Sigmoid colon (tissue), 4 donors: ENCODE measurements around the gene TNRC18.
"Not testable (repeated sequence)": the region's sequence is repeated elsewhere in the genome, so short reads cannot be mapped to it uniquely, and the experiment has no call there.

Experiments
- EP300 ChIP-seq, 4 donors: sonication (generic); formaldehyde crosslinking; IDR thresholded peaks; one replicate each; pipeline ENCODE4 v1.6.1; 2017; ENCODE audit warnings: antibody characterized with exemption in 4 of 4
- POLR2AphosphoS5 ChIP-seq, 4 donors: sonication (generic); formaldehyde crosslinking; IDR thresholded peaks; one replicate each; pipeline ENCODE4 v1.6.1; 2017; ENCODE audit warnings: antibody characterized with exemption in 4 of 4
- TF ChIP-seq, protein P1 (sequence below), 4 experiments: fragments of 450-650 bp in 3 of 4; fragments of 200-600 bp in 1 of 4; IDR thresholded peaks; one replicate each; pipeline ENCODE4 v1.5.1; 2016 to 2019; ENCODE audit warnings: antibody characterized with exemption in 4 of 4, mild to moderate bottlenecking in 3 of 4, moderate library complexity in 2 of 4

DNA sequence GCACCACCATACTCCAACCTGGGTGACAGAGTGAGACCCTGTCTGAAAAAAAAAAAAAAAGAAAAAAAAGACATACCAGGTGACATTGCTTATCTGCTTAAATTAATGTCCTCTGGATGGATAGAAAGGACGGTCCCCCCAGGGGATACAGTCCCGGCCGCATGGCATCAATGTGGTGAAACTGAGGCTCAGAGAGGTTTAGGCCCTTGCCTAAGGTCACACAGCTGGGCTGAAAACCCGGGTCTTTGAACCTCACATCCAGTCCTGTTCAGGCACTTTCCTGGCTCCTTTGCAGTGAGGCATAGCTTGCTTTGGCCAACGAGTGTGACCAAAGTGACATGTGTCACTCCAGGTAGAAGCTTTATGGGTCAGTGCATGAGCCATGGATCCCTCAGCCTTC, 136.3 kb downstream of the TNRC18 start:
- not testable (repeated sequence) for TF ChIP-seq POLR2AphosphoS5, EP300 (IDR thresholded peaks at IDR 0.05)
- TF ChIP-seq, protein P1, sequence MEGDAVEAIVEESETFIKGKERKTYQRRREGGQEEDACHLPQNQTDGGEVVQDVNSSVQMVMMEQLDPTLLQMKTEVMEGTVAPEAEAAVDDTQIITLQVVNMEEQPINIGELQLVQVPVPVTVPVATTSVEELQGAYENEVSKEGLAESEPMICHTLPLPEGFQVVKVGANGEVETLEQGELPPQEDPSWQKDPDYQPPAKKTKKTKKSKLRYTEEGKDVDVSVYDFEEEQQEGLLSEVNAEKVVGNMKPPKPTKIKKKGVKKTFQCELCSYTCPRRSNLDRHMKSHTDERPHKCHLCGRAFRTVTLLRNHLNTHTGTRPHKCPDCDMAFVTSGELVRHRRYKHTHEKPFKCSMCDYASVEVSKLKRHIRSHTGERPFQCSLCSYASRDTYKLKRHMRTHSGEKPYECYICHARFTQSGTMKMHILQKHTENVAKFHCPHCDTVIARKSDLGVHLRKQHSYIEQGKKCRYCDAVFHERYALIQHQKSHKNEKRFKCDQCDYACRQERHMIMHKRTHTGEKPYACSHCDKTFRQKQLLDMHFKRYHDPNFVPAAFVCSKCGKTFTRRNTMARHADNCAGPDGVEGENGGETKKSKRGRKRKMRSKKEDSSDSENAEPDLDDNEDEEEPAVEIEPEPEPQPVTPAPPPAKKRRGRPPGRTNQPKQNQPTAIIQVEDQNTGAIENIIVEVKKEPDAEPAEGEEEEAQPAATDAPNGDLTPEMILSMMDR (IDR thresholded peaks at IDR 0.05): not testable (repeated sequence)
